HuH-7.5 (cell line): ENCODE data around the gene DCANP1.

Experiments used
- DNase-seq: peaks from one replicate; pipeline ENCODE4 v3.0.0; 2011; ENCODE audit warnings: low spot score

The DCANP1 gene

GRCh38 chr5:135456238-135457099 lies 9.3 kb upstream of the DCANP1 start:
- no peak for DNase-seq

GRCh38 chr5:135455876-135456237 lies 8.7 kb upstream of the DCANP1 start:
- no peak for DNase-seq

GRCh38 chr5:135454946-135455345 lies 7.8 kb upstream of the DCANP1 start:
- no peak for DNase-seq

- DNase-seq: no peak
These were observed 6.5 kb upstream of the DCANP1 start for GRCh38 chr5:135453613-135454012.

GRCh38 chr5:135452321-135453030 lies 5.3 kb upstream of the DCANP1 start, which contains the start of gene TIFAB:
Gene TIFAB (minus strand): TSS chr5:135452351. CDS start chr5:135449939, 2,412 bp downstream.
- no peak for DNase-seq

- DNase-seq: no peak
These were observed 4.6 kb upstream of the DCANP1 start for GRCh38 chr5:135451581-135452320.

- DNase-seq: no peak
These were observed 3.8 kb upstream of the DCANP1 start for GRCh38 chr5:135450952-135451351.

- DNase-seq: no peak
These were observed 3.2 kb upstream of the DCANP1 start for GRCh38 chr5:135450336-135450735.

GRCh38 chr5:135449644-135450043 lies 2.5 kb upstream of the DCANP1 start:
- no peak for DNase-seq

- DNase-seq: no peak
These were observed 1.8 kb upstream of the DCANP1 start for GRCh38 chr5:135448791-135449507.

GRCh38 chr5:135448071-135448739 lies 1.1 kb upstream of the DCANP1 start:
- no peak for DNase-seq

GRCh38 chr5:135446615-135447014 lies 533 bp downstream of the DCANP1 start:
- DNase-seq: no peak

GRCh38 chr5:135446206-135446605 lies 942 bp downstream of the DCANP1 start:
- DNase-seq: no peak

GRCh38 chr5:135445306-135445985 lies 1.7 kb downstream of the DCANP1 start:
- DNase-seq: no peak

GRCh38 chr5:135444881-135445280 lies 2.3 kb downstream of the DCANP1 start:
- no peak for DNase-seq

- DNase-seq: no peak
These were observed 2.8 kb downstream of the DCANP1 start for GRCh38 chr5:135444360-135444759.

- no peak for DNase-seq
These were observed 3.8 kb downstream of the DCANP1 start for GRCh38 chr5:135443161-135443960.

GRCh38 chr5:135442431-135443160 lies 4.6 kb downstream of the DCANP1 start:
- no peak for DNase-seq

- DNase-seq: no peak
These were observed 5.2 kb downstream of the DCANP1 start for GRCh38 chr5:135441919-135442318.
